Activated gamma-delta T cell (primary cell): ENCODE results near the gene TMC2.
"Not testable (repeated sequence)": the region's sequence is repeated elsewhere in the genome, so short reads cannot be mapped to it uniquely, and the experiment has no call there.

Experiments used
- DNase-seq: peaks from one replicate; lab custom pipeline; 2025; lab: John Stamatoyannopoulos, UW

The TMC2 gene

GRCh38 chr20:2663364-2663886, 127.1 kb downstream of the TMC2 start:
- DNase-seq, result no peak

GRCh38 chr20:2663887-2664719, 127.7 kb downstream of the TMC2 start, which contains the start of gene IDH3B:
Gene IDH3B (minus strand): TSS chr20:2664216. CDS start chr20:2664188, 28 bp downstream.
- peak; percentile 82 for DNase-seq

GRCh38 chr20:2671977-2672376, 135.6 kb downstream of the TMC2 start:
- DNase-seq, result no peak

GRCh38 chr20:2672446-2672845, 136.1 kb downstream of the TMC2 start:
- no peak for DNase-seq

GRCh38 chr20:2673453-2673852, 137.1 kb downstream of the TMC2 start:
- DNase-seq, result no peak

- DNase-seq, result no peak
Measured at GRCh38 chr20:2680046-2680445, 143.7 kb downstream of the TMC2 start.

- DNase-seq, result not testable (repeated sequence)
Measured at GRCh38 chr20:2682040-2682439, 145.7 kb downstream of the TMC2 start.

GRCh38 chr20:2684817-2685216, 148.4 kb downstream of the TMC2 start:
- DNase-seq, result not testable (repeated sequence)

GRCh38 chr20:2687514-2687913, 151.1 kb downstream of the TMC2 start:
- DNase-seq, result no peak

GRCh38 chr20:2688041-2688591, 151.7 kb downstream of the TMC2 start:
- DNase-seq, result peak; percentile 62

- DNase-seq, result no peak
Measured at GRCh38 chr20:2690213-2690612, 153.8 kb downstream of the TMC2 start.

GRCh38 chr20:2690718-2691117, 154.3 kb downstream of the TMC2 start:
- DNase-seq, result no peak

GRCh38 chr20:2691127-2691526, 154.8 kb downstream of the TMC2 start:
- no peak for DNase-seq
